Measurements from ENCODE around the gene CPTP.

The CPTP gene

GRCh38 chr1:1292851-1293250 is 31.8 kb upstream of the CPTP start:
- DNase-seq = no peak

GRCh38 chr1:1293263-1294249 is 31.0 kb upstream of the CPTP start:
- DNase-seq = no peak

GRCh38 chr1:1294250-1294890 is 30.2 kb upstream of the CPTP start:
- DNase-seq = no peak

- no peak for DNase-seq
Observed at GRCh38 chr1:1295154-1295923, 29.3 kb upstream of the CPTP start.

GRCh38 chr1:1296070-1297061 is 28.2 kb upstream of the CPTP start:
- DNase-seq = no peak

GRCh38 chr1:1297802-1298424 is 26.7 kb upstream of the CPTP start:
- DNase-seq = no peak

GRCh38 chr1:1298861-1299685 is 25.5 kb upstream of the CPTP start:
- peak; percentile 12 for DNase-seq

- no peak for DNase-seq
Observed at GRCh38 chr1:1299686-1300351, 24.8 kb upstream of the CPTP start.

- DNase-seq = no peak
Observed at GRCh38 chr1:1300352-1300739, 24.3 kb upstream of the CPTP start.

GRCh38 chr1:1302006-1302430 is 22.6 kb upstream of the CPTP start:
- DNase-seq = no peak

GRCh38 chr1:1302951-1303509 is 21.6 kb upstream of the CPTP start:
- DNase-seq = no peak

GRCh38 chr1:1303736-1304135 is 20.9 kb upstream of the CPTP start:
- DNase-seq = no peak

GRCh38 chr1:1304331-1305299 is 20.0 kb upstream of the CPTP start:
- DNase-seq = peak; percentile 82

- DNase-seq = peak; percentile 79
Observed at GRCh38 chr1:1305300-1306069, 19.1 kb upstream of the CPTP start.

GRCh38 chr1:1306070-1306660 is 18.4 kb upstream of the CPTP start:
- DNase-seq = peak; percentile 22

GRCh38 chr1:1306661-1307260 is 17.8 kb upstream of the CPTP start:
- DNase-seq = no peak
